Measurements from ENCODE around the gene TMEM72.

- no peak for TF ChIP-seq CTCF (IDR thresholded peaks at IDR 0.05)
- TF ChIP-seq POLR2A (IDR thresholded peaks at IDR 0.05) = no peak
These were observed 11.6 kb upstream of the TMEM72 start for GRCh38 chr10:44899450-44900080.

Data from vagina (tissue), 2 donors.